HG03039 (cell line): ENCODE results near the gene RCL1.

Experiments used
- ATAC-seq: cut with Tn5 transposase; IDR thresholded peaks from one replicate; pipeline ENCODE4 v1.9.1; 2021; ENCODE audit warnings: mild to moderate bottlenecking, moderate library complexity; ENCODE audit not compliant: unreplicated experiment

The RCL1 gene

DNA sequence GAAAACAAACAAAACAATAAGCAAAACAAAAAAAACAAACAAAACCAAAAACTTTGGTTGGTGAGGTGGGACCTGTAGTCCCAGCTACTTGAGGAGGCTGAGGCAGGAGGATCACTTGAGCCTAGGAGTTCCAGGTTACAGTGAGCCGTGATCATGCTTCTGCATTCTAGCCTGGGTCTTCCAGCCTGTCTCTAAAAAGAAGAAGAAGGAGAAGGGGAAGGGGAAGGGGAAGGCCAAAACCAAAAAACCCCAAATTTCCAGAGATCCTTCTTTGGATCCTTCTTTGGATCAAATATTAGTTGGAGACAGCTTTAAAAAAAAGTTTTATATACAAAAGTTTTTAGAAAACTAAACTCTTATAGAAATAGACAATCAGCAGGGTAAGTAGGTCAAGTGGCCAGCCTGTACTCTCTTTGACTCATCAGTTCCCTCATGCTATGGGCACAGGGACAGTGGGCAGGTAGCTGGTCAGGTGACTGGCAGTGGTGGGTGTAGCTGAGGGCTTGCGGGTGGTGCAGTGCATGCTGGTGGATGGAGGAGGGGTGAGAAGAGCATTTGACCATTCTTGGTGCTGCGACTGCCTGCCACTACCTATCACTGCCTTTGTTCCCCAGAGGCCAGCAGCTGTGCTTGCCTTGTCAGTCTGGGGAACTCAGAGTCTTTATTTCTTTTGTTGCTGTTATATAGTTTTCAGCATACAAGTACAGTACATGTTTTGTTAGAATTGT lies 12.6 kb downstream of the RCL1 start:
- ATAC-seq: no peak

GRCh38 chr9:4810565-4810964 lies 17.8 kb downstream of the RCL1 start:
- ATAC-seq: no peak

DNA sequence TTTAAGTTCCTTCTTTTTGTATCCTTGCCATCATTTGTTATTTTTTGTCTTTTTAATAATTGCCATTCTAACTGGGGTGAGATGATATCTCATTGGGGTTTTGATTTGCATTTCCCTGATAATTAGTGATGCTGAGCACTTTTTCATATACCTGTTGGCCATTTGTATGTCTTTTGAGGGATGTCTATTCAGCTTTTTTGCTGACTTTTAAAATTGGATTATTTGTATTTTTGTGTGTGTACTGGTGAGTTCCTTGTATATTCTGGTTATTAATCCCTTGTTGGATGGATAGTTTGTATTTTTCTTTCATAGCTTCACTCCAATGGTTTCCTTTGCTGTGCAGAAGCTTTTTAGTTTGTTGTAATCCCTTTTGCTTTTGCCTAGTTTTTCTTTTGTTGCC lies 19.1 kb downstream of the RCL1 start:
- no peak for ATAC-seq

GRCh38 chr9:4812858-4813257 lies 20.1 kb downstream of the RCL1 start:
- ATAC-seq: no peak

- ATAC-seq: no peak
Measured at GRCh38 chr9:4814913-4815312, 22.2 kb downstream of the RCL1 start.

- no peak for ATAC-seq
Measured at GRCh38 chr9:4815381-4815956, 22.7 kb downstream of the RCL1 start.

- ATAC-seq: no peak
Measured at GRCh38 chr9:4820168-4820567, 27.4 kb downstream of the RCL1 start.

DNA sequence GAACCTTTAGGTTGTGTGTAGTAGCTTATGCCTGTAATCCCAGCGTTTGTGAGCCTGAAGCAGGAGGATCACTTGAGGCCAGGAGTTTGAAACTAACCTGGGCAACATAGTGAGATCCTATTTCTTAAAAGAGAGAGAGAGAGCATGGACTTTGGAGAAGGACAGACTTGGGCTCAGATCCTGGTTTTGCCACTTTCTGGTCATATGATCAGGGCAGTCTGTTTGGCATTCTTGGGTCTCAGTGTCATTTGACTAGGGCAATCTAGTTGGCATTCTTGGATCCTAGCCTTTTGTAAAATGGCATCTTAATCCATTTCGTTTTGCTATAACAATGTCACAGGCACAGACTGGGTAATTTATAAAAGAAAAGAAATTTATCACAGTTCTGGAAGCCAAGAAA lies 28.4 kb downstream of the RCL1 start:
- no peak for ATAC-seq

- ATAC-seq: no peak
Measured at GRCh38 chr9:4822057-4822456, 29.3 kb downstream of the RCL1 start.

- ATAC-seq: no peak
Measured at GRCh38 chr9:4826417-4827166, 33.8 kb downstream of the RCL1 start.

DNA sequence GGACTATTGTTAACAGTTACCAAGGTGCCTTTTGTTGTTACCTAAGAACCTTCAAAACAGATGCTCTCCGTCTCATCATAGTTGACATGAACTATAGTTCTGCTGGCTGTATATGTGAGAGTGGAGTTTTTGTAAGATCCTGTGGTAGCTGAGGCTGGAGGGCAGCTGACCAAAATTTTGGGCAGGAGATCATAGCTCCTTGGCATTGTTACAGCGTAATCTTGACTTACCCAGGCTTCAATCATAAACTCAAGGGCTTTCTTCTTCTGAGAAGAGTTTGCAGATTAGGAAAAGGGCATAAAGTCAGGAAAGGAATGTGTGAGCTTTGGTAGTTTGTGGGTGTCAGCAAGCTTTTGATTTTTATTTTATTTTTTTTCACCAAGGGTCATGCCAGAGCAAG lies 34.5 kb downstream of the RCL1 start:
- no peak for ATAC-seq

DNA sequence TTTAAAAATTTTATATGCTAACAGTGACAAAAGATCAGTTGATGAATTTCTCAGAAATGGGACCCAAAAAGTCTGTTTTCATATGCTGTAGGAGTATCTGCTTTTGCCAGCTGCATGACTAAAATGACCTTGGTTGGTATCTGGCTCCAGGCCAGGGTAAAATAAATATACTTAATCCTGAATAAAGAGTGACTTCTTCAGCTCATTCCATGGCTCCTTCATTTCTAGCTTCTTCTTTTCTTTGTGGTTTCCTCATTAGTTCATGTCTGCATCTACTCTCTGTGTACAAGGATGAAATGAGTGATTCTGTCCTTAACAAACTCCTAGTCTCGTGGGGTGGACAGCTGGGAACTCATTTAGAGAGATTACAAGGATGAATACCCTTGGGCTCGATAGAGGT lies 36.0 kb downstream of the RCL1 start:
- no peak for ATAC-seq

- no peak for ATAC-seq
Measured at GRCh38 chr9:4829969-4830368, 37.2 kb downstream of the RCL1 start.

DNA sequence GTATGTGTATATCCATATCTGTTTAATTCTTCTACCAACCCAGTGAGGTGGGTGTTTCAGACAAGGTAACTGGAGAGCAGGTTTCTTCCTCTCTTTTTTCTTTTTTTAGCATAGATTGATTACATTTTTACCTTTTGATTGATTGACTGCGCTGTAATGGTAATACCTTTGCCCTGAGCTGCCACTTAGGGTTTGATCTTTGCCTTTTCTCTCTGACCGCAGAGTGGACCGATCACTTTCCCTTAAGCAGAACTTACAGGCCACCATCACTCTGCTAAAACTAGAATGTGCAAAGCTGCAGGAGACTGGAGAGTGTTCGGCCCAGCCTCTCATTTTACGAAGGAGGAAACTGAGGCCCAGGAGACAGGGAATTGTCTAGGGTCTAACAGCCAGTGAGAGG lies 38.0 kb downstream of the RCL1 start:
- no peak for ATAC-seq

- no peak for ATAC-seq
Measured at GRCh38 chr9:4831119-4831518, 38.4 kb downstream of the RCL1 start.

- no peak for ATAC-seq
Measured at GRCh38 chr9:4831944-4832343, 39.2 kb downstream of the RCL1 start.

DNA sequence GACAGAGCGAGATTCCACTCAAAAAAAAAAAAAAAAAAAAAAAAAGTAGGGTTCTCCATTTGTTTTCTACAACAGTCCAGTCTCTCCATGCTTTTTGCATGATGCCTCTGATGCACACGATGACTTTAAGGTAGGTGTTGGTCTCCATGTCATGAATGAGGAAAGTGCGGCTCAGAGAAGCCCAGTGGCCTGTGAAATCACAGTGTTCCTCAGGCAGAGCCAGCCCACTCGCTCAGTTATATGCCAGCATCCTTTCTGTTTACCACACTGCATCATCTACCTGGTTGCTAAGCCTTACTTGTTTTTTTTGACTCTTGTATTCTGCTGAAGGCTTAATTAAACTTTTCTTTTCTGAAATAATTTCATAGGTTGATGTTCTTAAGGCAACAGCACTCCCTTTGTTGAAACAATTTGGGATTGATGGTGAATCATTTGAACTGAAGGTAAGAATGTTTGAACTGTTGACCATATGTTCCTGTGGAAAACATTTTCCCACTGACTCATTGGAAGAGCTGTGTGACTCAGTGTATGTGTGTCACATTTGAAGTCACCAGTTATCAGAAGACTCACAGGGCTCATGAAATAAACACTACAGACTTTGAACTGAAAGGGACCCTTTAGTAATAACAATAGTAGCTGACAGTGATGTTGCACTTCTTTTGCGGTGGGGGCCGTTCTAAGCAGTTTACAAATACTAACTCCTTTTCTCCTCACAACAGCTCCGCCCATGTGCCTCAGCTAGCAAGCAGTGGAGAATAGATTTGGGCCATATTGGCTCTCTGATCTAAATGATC lies 40.2 kb downstream of the RCL1 start:
- ATAC-seq: no peak

- ATAC-seq: no peak
Measured at GRCh38 chr9:4833781-4834560, 41.2 kb downstream of the RCL1 start.

- ATAC-seq: no peak
Measured at GRCh38 chr9:4836676-4837075, 43.9 kb downstream of the RCL1 start.

DNA sequence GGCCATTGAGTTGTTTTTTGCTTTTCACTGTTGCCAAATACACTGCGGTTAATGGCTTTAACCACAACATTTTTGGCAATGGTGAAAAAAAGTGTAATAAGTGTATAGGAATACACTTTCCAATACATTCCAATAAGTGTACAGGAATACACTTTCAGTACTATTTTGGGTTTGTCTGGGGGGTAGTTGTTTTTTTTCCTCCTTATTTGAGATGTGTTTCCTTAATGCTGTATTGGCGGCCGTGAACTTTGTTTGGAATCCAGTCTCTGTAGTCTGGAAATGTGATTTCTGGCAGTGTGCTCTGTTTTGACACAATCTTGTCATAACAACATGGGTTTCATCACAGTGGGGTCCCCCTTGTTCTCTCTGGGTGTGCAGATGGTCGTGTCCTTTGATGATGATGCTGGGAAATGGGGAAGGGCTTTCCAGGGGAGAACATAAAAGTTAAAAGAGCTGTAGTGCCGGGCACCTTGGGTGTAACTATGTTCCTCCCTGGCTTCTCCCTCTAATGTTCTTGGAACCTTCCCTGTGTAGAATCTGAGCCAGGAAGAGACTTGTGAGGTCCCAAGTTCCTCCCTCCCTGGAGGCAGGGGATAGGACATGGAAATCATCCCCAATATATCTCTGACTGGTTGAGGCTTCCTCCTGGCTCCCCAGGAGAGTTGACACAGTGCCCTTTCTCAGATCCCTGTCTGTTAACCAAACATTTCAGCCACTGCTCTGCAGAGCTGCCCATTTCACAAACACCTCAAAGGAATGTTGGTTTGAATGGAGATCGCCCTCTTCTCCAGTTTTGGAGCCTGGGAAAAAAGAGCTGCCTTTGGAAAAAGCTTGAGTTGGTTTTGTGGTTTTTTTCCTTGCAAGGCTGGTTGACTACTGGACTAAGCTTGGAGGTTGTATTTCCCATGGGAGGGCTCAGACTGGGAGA lies 44.8 kb downstream of the RCL1 start:
- no peak for ATAC-seq
